HepG2 (cell line): ENCODE results near the gene MINDY1. TPM values are rescaled to one million over a fixed set of nuclear protein-coding genes. Genes with fewer than 3 reads are reported as not detected.

Experiments
- CHD2 ChIP-seq: IDR thresholded peaks from 2 replicates; pipeline ENCODE4 v1.6.1; 2011; ENCODE audit warnings: low read depth, low read length, improper control_type of control experiment
- ELF3 ChIP-seq: IDR thresholded peaks from 2 replicates; pipeline ENCODE4 v1.6.1; 2016; ENCODE audit warnings: missing genetic modification reagents, missing compliant biosample characterization
- ELK4 ChIP-seq: sonication (generic); formaldehyde crosslinking; IDR thresholded peaks from 2 replicates; pipeline ENCODE4 v1.9.0; 2021; ENCODE audit warnings: missing genetic modification reagents, borderline replicate concordance
- FOXK1 ChIP-seq: sonication (generic); formaldehyde crosslinking; IDR thresholded peaks from 2 replicates; pipeline ENCODE4 v1.4.0; 2020; ENCODE audit warnings: low read depth, missing genetic modification reagents, borderline replicate concordance
- GRHL1 ChIP-seq: sonication (generic); formaldehyde crosslinking; conservative IDR thresholded peaks from 2 replicates; pipeline ENCODE4 v1.8.0; 2022; ENCODE audit warnings: missing genetic modification reagents
- JUND ChIP-seq: sonication (generic); formaldehyde crosslinking; IDR thresholded peaks from 2 replicates; pipeline ENCODE4 v1.8.0; 2022; ENCODE audit warnings: mild to moderate bottlenecking, missing genetic modification reagents
- MAZ ChIP-seq, 2 experiments: sonication (generic) in 1 of 2; formaldehyde crosslinking in 1 of 2; IDR thresholded peaks; 2 replicates each; pipeline versions ENCODE4 v1.5.0 to v1.6.1; 2012 to 2020; ENCODE audit warnings: low read depth in 2 of 2, mild to moderate bottlenecking in 2 of 2, borderline replicate concordance in 1 of 2, improper control_type of control experiment in 1 of 2, low read length in 1 of 2, missing genetic modification reagents in 1 of 2, moderate library complexity in 1 of 2
- RORA ChIP-seq: sonication (generic); formaldehyde crosslinking; IDR thresholded peaks from 2 replicates; pipeline ENCODE4 v1.5.0; 2020; ENCODE audit warnings: mild to moderate bottlenecking, missing genetic modification reagents, moderate library complexity
- TAF1 ChIP-seq: sonication (generic); formaldehyde crosslinking; IDR thresholded peaks from 2 replicates; pipeline ENCODE4 v1.4.0; 2020; ENCODE audit warnings: missing genetic modification reagents
- THRA ChIP-seq: sonication (generic); formaldehyde crosslinking; IDR thresholded peaks from 2 replicates; pipeline ENCODE4 v1.4.0; 2020; ENCODE audit warnings: missing genetic modification reagents, borderline replicate concordance
- TRAFD1 ChIP-seq: sonication (generic); formaldehyde crosslinking; IDR thresholded peaks from 2 replicates; pipeline ENCODE4 v1.5.1; 2020; ENCODE audit warnings: missing genetic modification reagents, mild to moderate bottlenecking, borderline replicate concordance
- ZBTB20 ChIP-seq: sonication (generic); formaldehyde crosslinking; IDR thresholded peaks from 2 replicates; pipeline ENCODE4 v1.8.1; 2023; ENCODE audit warnings: missing genetic modification reagents, low read depth, mild to moderate bottlenecking, borderline replicate concordance
- ZBTB34 ChIP-seq: sonication (generic); formaldehyde crosslinking; IDR thresholded peaks from 2 replicates; pipeline ENCODE4 v1.8.0; 2022; ENCODE audit warnings: mild to moderate bottlenecking, missing genetic modification reagents
- ZBTB43 ChIP-seq: sonication (generic); formaldehyde crosslinking; conservative IDR thresholded peaks from 2 replicates; pipeline ENCODE4 v1.4.0; 2020; ENCODE audit warnings: missing genetic modification reagents
- ZFP36L2 ChIP-seq: sonication (generic); formaldehyde crosslinking; IDR thresholded peaks from 2 replicates; pipeline ENCODE4 v1.4.0; 2020; ENCODE audit warnings: missing genetic modification reagents
- ZNF263 ChIP-seq: sonication (generic); formaldehyde crosslinking; IDR thresholded peaks from 2 replicates; pipeline ENCODE4 v1.4.0; 2020; ENCODE audit warnings: missing genetic modification reagents
- ZNF644 ChIP-seq: IDR thresholded peaks from 2 replicates; pipeline ENCODE4 v1.6.1; 2016; ENCODE audit warnings: low read depth
- ZNF691 ChIP-seq: sonication (generic); formaldehyde crosslinking; IDR thresholded peaks from 2 replicates; pipeline ENCODE4 v1.4.0; 2020; ENCODE audit warnings: missing genetic modification reagents, low read depth, mild to moderate bottlenecking, borderline replicate concordance
- ZNF850 ChIP-seq: sonication (generic); formaldehyde crosslinking; conservative IDR thresholded peaks from 2 replicates; pipeline ENCODE4 v1.9.0; 2021; ENCODE audit warnings: mild to moderate bottlenecking, missing genetic modification reagents
- polyA plus RNA-seq, 8 experiments: library from polyadenylated mRNA; depleted of rRNA in 3 of 8; stranded (reverse) in 7 of 8; unstranded in 1 of 8; fragments of >200 nt; fragmentation: Illumina TruSeq in 4 of 8; extraction: Trizol in 4 of 8; gene quantifications; 2 replicates each; pipeline versions ENCODE4 v1.2.1 to v1.2.3, GENCODE V29; 2011 to 2016; ENCODE audit warnings: low read depth in 4 of 8, missing spikeins in 1 of 8, mixed read lengths in 1 of 8; ENCODE audit not compliant: insufficient read depth in 1 of 8
- total RNA-seq, 5 experiments: library from RNA; depleted of rRNA; stranded (reverse); fragments of >200 nt; fragmentation: Illumina TruSeq; extraction: Trizol; gene quantifications; 2 replicates each; pipeline ENCODE4 v1.2.3, GENCODE V29; 2016; ENCODE audit warnings: low read depth in 1 of 5

MINDY1 gene
- total and polyA plus RNA-seq, 2 of the 13 experiments (the other 11 are each of a cell fraction or from before 2014, with no cell fraction given), result 11.1 to 15.0 TPM

- TF ChIP-seq ZNF691 (CRISPR knock-in tag) (peak; percentile 32; the same call in 1 of the 2 replicates), ZBTB34 (no peak), TAF1 (CRISPR knock-in tag) (peak; percentile 60), JUND (CRISPR knock-in tag) (no peak), ZNF644 (CRISPR knock-in tag) (no peak), MAZ (IDR thresholded peaks at IDR 0.05; ENCODE audit: borderline replicate concordance, low read depth, low read length) (no peak), MAZ (CRISPR knock-in tag; IDR thresholded peaks at IDR 0.05; ENCODE audit: low read depth) (no peak), GRHL1 (CRISPR knock-in tag) (no peak), FOXK1 (no peak), RORA (CRISPR knock-in tag) (no peak), ZNF850 (CRISPR knock-in tag) (no peak), ZBTB43 (CRISPR knock-in tag) (0 out of 2 replicates have a peak, but pooled peaks have one; percentile 7), ELK4 (CRISPR knock-in tag) (no peak), CHD2 (no peak), ZBTB20 (CRISPR knock-in tag) (no peak), TRAFD1 (CRISPR knock-in tag) (no peak), THRA (CRISPR knock-in tag) (peak; percentile 29; the same call in 1 of the 2 replicates), ELF3 (CRISPR knock-in tag) (peak; percentile 29; the same call in 1 of the 2 replicates), ZFP36L2 (CRISPR knock-in tag) (no peak), ZNF263 (peak; percentile 84)
Observed at GRCh38 chr1:150981177-150981804, 25.4 kb downstream of the MINDY1 start (continued).
